Measurements from ENCODE around the gene FMN2.

FMN2 gene

GRCh38 chr1:240093120-240093961, 1.7 kb downstream of the FMN2 start:
- ChIA-PET POLR2A (interaction anchor here (0.6 to 2.5 kb wide), 5 partner anchors 7 to 64 kb away, joined by 3 to 11 read pairs (median 6); no protein-coding TSS in a partner anchor), CTCF (interaction anchor here (0.7 to 5.4 kb wide), 12 partner anchors 11 to 192 kb away, joined by 3 to 39 read pairs (median 4); no protein-coding TSS in a partner anchor)
- H3K36me3 ChIP-seq (ENCODE audit: control insufficient read depth in 2 of 2, insufficient read depth in 1 of 2, low read length in 2 of 2) = no peaks in the 10 kb centered on the region
- peaks cover 26% of the 10 kb centered on the region for H3K4me1 ChIP-seq (ENCODE audit: control insufficient read depth, insufficient read depth, low read length)
- H3K9me3 ChIP-seq (ENCODE audit: control insufficient read depth, insufficient read depth, low read depth, low read length) = no peaks in the 10 kb centered on the region
- peak overlapping the region; percentile 89 for H3K4me3 ChIP-seq (ENCODE audit: low read depth, low read length)
- peak overlapping the region; percentile 70; the same call in 1 of the 2 replicates for H3K27ac ChIP-seq (ENCODE audit: extremely low read depth, low read depth, low read length)
- TF ChIP-seq ZNF830 (tag by site-specific recombination; IDR thresholded peaks at IDR 0.05; ENCODE audit: low read depth) = no peak
- TF ChIP-seq ZSCAN30 (tag by site-specific recombination; IDR thresholded peaks at IDR 0.05) = peak; percentile 21; the same call in 1 of the 2 replicates
- TF ChIP-seq KLF8 (tag by site-specific recombination; IDR thresholded peaks at IDR 0.05) = 0 out of 2 replicates have a peak, but pooled peaks have one; percentile 41
- peak; percentile 43; the same call in 1 of the 2 replicates for TF ChIP-seq ZNF391 (tag by site-specific recombination; IDR thresholded peaks at IDR 0.05; ENCODE audit: borderline replicate concordance, low read depth)
- no peak for TF ChIP-seq ZNF133 (tag by site-specific recombination; IDR thresholded peaks at IDR 0.05)
- TF ChIP-seq SP2 (tag by site-specific recombination; IDR thresholded peaks at IDR 0.05) = peak; percentile 78
- TF ChIP-seq ZNF660 (tag by site-specific recombination; IDR thresholded peaks at IDR 0.05) = peak; percentile 77; the same call in 1 of the 2 replicates
- TF ChIP-seq ZNF302 (tag by site-specific recombination; IDR thresholded peaks at IDR 0.05; ENCODE audit: low read depth) = no peak
- TF ChIP-seq EGR2 (tag by site-specific recombination; IDR thresholded peaks at IDR 0.05; ENCODE audit: low read depth) = peak; percentile 98
- TF ChIP-seq ZNF629 (tag by site-specific recombination; IDR thresholded peaks at IDR 0.05) = peak; percentile 10; the same call in 1 of the 2 replicates
- TF ChIP-seq GLIS1 (tag by site-specific recombination; IDR thresholded peaks at IDR 0.05) = peak; percentile 97
- TF ChIP-seq ZNF214 (tag by site-specific recombination; IDR thresholded peaks at IDR 0.05; ENCODE audit: borderline replicate concordance) = no peak
- TF ChIP-seq ZNF792 (tag by site-specific recombination; IDR thresholded peaks at IDR 0.05) = peak; percentile 20; the same call in 1 of the 2 replicates
- peak; percentile 74 for TF ChIP-seq ZBTB20 (tag by site-specific recombination; IDR thresholded peaks at IDR 0.05)
- no peak for TF ChIP-seq ZNF624 (tag by site-specific recombination; IDR thresholded peaks at IDR 0.05)
- TF ChIP-seq IKZF3 (tag by site-specific recombination; IDR thresholded peaks at IDR 0.05) = peak; percentile 55
- no peak for TF ChIP-seq ZNF362 (tag by site-specific recombination; IDR thresholded peaks at IDR 0.05)
- TF ChIP-seq ZNF121 (tag by site-specific recombination; IDR thresholded peaks at IDR 0.05) = no peak; the same call in 1 of the 2 replicates
- peak; percentile 66; the same call in 1 of the 2 replicates for TF ChIP-seq ZNF10 (tag by site-specific recombination; IDR thresholded peaks at IDR 0.05)
- TF ChIP-seq ZNF544 (tag by site-specific recombination; IDR thresholded peaks at IDR 0.05) = no peak
- TF ChIP-seq ZNF664 (tag by site-specific recombination; IDR thresholded peaks at IDR 0.05) = no peak
- TF ChIP-seq ZNF513 (tag by site-specific recombination; IDR thresholded peaks at IDR 0.05) = no peak
- TF ChIP-seq ZFP37 (tag by site-specific recombination; IDR thresholded peaks at IDR 0.05) = peak; percentile 77; the same call in 1 of the 2 replicates
- peak; percentile 72; the same call in 1 of the 2 replicates for TF ChIP-seq HOXC10 (CRISPR knock-in tag; IDR thresholded peaks at IDR 0.05)
- TF ChIP-seq MYNN (tag by site-specific recombination; IDR thresholded peaks at IDR 0.05; ENCODE audit: borderline replicate concordance) = no peak
- no peak for TF ChIP-seq ELK4 (IDR thresholded peaks at IDR 0.05; ENCODE audit: borderline replicate concordance, low read depth, low read length)
- TF ChIP-seq PRDM1 (tag by site-specific recombination; IDR thresholded peaks at IDR 0.05) = no peak
- 0 out of 2 replicates have a peak, but pooled peaks have one; percentile 13 for TF ChIP-seq ZBTB11 (tag by site-specific recombination; conservative IDR thresholded peaks at IDR 0.05; ENCODE audit: low read depth)
